ENCODE data around the gene FERMT2. TPM values are rescaled to one million over a fixed set of nuclear protein-coding genes. Genes with fewer than 3 reads are reported as not detected.

Gene FERMT2
- total RNA-seq, 1 donor from 2014 or later: 324 TPM

- H3K36me3 ChIP-seq (ENCODE audit: insufficient read depth, low read length): peaks cover 8% of the 10 kb centered on the region
- no peaks in the 10 kb centered on the region for H3K27me3 Mint-ChIP-seq (ENCODE audit: low read depth, unreplicated experiment)
- H3K79me2 ChIP-seq (ENCODE audit: insufficient read depth, low read length): peaks cover 100% of the 10 kb centered on the region
- peaks cover 86% of the 10 kb centered on the region for H4K20me1 ChIP-seq (ENCODE audit: insufficient read depth, low read length)
- H3K4me3 ChIP-seq (ENCODE audit: insufficient read depth, low read depth, low read length): no peak overlapping the region
- no peak overlapping the region for H3K27ac ChIP-seq (ENCODE audit: low read depth, low read length)
- H3K4me3 Mint-ChIP-seq (ENCODE audit: unreplicated experiment): no peak overlapping the region
- H3K27me3 ChIP-seq (ENCODE audit: insufficient read depth, low read length): no peaks in the 10 kb centered on the region
- no peaks in the 10 kb centered on the region for H3K36me3 Mint-ChIP-seq (ENCODE audit: low read depth, unreplicated experiment)
- no peak overlapping the region for H3K9ac ChIP-seq (ENCODE audit: low read length)
- FAIRE-seq (no peak), DNase-seq (ENCODE audit: low read depth) (no peak)
- H3K4me1 Mint-ChIP-seq (ENCODE audit: low read depth, unreplicated experiment): peaks cover 44% of the 10 kb centered on the region
- H3K9me3 Mint-ChIP-seq (ENCODE audit: unreplicated experiment): no peaks in the 10 kb centered on the region
- TF ChIP-seq EZH2 (IDR thresholded peaks at IDR 0.05; ENCODE audit: insufficient read depth, low read length) (no peak), CTCF (IDR thresholded peaks at IDR 0.05; ENCODE audit: insufficient read depth, low read depth, low read length) (no peak)
- no peak overlapping the region for H2AFZ ChIP-seq (ENCODE audit: low read depth, low read length)
- peaks cover 4% of the 10 kb centered on the region for H3K4me1 ChIP-seq (ENCODE audit: insufficient read depth, low read length)
- no peaks in the 10 kb centered on the region for H3K9me3 ChIP-seq (ENCODE audit: insufficient read depth, low read depth, low read length)
- no peak overlapping the region for H3K27ac Mint-ChIP-seq (ENCODE audit: unreplicated experiment)
- no peak overlapping the region for H3K4me2 ChIP-seq (ENCODE audit: low read length)
These were observed 13.0 kb downstream of the FERMT2 start for GRCh38 chr14:52937869-52938268.

GRCh38 chr14:52937306-52937705 is 13.5 kb downstream of the FERMT2 start:
- H3K4me1 Mint-ChIP-seq (ENCODE audit: low read depth, unreplicated experiment): peaks cover 47% of the 10 kb centered on the region
- no peak overlapping the region for H3K27ac Mint-ChIP-seq (ENCODE audit: unreplicated experiment)
- Histone ChIP-seq H3K27me3 (ENCODE audit: insufficient read depth, low read length) (no peaks in the 10 kb centered on the region), H3K9me3 (ENCODE audit: insufficient read depth, low read depth, low read length) (no peaks in the 10 kb centered on the region), H3K4me1 (ENCODE audit: insufficient read depth, low read length) (peaks cover 4% of the 10 kb centered on the region), H4K20me1 (ENCODE audit: insufficient read depth, low read length) (peaks cover 86% of the 10 kb centered on the region), H3K4me2 (ENCODE audit: low read length) (no peak overlapping the region), H2AFZ (ENCODE audit: low read depth, low read length) (no peak overlapping the region), H3K4me3 (ENCODE audit: insufficient read depth, low read depth, low read length) (no peak overlapping the region), H3K9ac (ENCODE audit: low read length) (no peak overlapping the region), H3K36me3 (ENCODE audit: insufficient read depth, low read length) (peaks cover 8% of the 10 kb centered on the region), H3K27ac (ENCODE audit: low read depth, low read length) (no peak overlapping the region), H3K79me2 (ENCODE audit: insufficient read depth, low read length) (peaks cover 100% of the 10 kb centered on the region)
- H3K9me3 Mint-ChIP-seq (ENCODE audit: unreplicated experiment): no peaks in the 10 kb centered on the region
- H3K27me3 Mint-ChIP-seq (ENCODE audit: low read depth, unreplicated experiment): no peaks in the 10 kb centered on the region
- DNase-seq (ENCODE audit: low read depth) (no peak), FAIRE-seq (no peak)
- H3K36me3 Mint-ChIP-seq (ENCODE audit: low read depth, unreplicated experiment): no peaks in the 10 kb centered on the region
- no peak overlapping the region for H3K4me3 Mint-ChIP-seq (ENCODE audit: unreplicated experiment)
- TF ChIP-seq EZH2 (IDR thresholded peaks at IDR 0.05; ENCODE audit: insufficient read depth, low read length) (no peak), CTCF (IDR thresholded peaks at IDR 0.05; ENCODE audit: insufficient read depth, low read depth, low read length) (no peak)

- peaks cover 8% of the 10 kb centered on the region for H3K36me3 ChIP-seq (ENCODE audit: insufficient read depth, low read length)
These were observed 14.4 kb downstream of the FERMT2 start for GRCh38 chr14:52936437-52936836.

More at GRCh38 chr14:52936437-52936836, 14.4 kb downstream of the FERMT2 start:
- Mint-ChIP-seq H3K9me3 (ENCODE audit: unreplicated experiment) (no peaks in the 10 kb centered on the region), H3K36me3 (ENCODE audit: low read depth, unreplicated experiment) (no peaks in the 10 kb centered on the region), H3K27ac (ENCODE audit: unreplicated experiment) (no peak overlapping the region), H3K4me3 (ENCODE audit: unreplicated experiment) (peak overlapping the region; percentile 10), H3K4me1 (ENCODE audit: low read depth, unreplicated experiment) (peaks cover 51% of the 10 kb centered on the region), H3K27me3 (ENCODE audit: low read depth, unreplicated experiment) (no peaks in the 10 kb centered on the region)
- H3K27ac ChIP-seq (ENCODE audit: low read depth, low read length): no peak overlapping the region
- no peaks in the 10 kb centered on the region for H3K9me3 ChIP-seq (ENCODE audit: insufficient read depth, low read depth, low read length)
- TF ChIP-seq EZH2 (IDR thresholded peaks at IDR 0.05; ENCODE audit: insufficient read depth, low read length): no peak
- H3K79me2 ChIP-seq (ENCODE audit: insufficient read depth, low read length): peaks cover 100% of the 10 kb centered on the region
- DNase-seq (ENCODE audit: low read depth) (no peak), FAIRE-seq (no peak)
- H3K9ac ChIP-seq (ENCODE audit: low read length): no peak overlapping the region
- H3K27me3 ChIP-seq (ENCODE audit: insufficient read depth, low read length): no peaks in the 10 kb centered on the region
- H3K4me2 ChIP-seq (ENCODE audit: low read length): no peak overlapping the region
- no peak overlapping the region for H2AFZ ChIP-seq (ENCODE audit: low read depth, low read length)
- peaks cover 4% of the 10 kb centered on the region for H3K4me1 ChIP-seq (ENCODE audit: insufficient read depth, low read length)
- peaks cover 90% of the 10 kb centered on the region for H4K20me1 ChIP-seq (ENCODE audit: insufficient read depth, low read length)
- no peak overlapping the region for H3K4me3 ChIP-seq (ENCODE audit: insufficient read depth, low read depth, low read length)
